ENCODE measurements around the gene MYBPC2.
"Not testable (repeated sequence)": the region's sequence is repeated elsewhere in the genome, so short reads cannot be mapped to it uniquely, and the experiment has no call there.

MYBPC2 gene

DNA sequence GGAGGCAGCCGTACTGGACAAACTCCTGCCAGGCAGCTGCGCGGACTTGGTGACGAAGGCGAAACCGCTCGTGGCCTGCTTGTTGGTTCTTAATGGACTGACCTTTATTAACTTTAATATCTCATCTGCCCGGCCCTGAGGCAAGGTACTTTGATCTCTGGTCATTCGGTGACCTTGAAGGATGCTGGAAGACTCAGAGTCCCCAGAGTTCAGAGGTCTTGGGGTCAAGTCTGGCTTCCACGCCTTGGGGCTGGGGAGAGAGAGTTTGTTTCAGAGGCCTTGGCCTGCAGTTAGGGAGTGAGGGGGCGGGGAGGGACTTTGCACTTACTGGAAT is 34.0 kb downstream of the MYBPC2 start:
- H3K27ac Mint-ChIP-seq = peak overlapping the region; percentile 32
- no peak for DNase-seq
- H3K27me3 Mint-ChIP-seq (ENCODE audit: low read depth, poor library complexity) = peaks cover 8% of the 10 kb centered on the region
- TF ChIP-seq, protein P1, sequence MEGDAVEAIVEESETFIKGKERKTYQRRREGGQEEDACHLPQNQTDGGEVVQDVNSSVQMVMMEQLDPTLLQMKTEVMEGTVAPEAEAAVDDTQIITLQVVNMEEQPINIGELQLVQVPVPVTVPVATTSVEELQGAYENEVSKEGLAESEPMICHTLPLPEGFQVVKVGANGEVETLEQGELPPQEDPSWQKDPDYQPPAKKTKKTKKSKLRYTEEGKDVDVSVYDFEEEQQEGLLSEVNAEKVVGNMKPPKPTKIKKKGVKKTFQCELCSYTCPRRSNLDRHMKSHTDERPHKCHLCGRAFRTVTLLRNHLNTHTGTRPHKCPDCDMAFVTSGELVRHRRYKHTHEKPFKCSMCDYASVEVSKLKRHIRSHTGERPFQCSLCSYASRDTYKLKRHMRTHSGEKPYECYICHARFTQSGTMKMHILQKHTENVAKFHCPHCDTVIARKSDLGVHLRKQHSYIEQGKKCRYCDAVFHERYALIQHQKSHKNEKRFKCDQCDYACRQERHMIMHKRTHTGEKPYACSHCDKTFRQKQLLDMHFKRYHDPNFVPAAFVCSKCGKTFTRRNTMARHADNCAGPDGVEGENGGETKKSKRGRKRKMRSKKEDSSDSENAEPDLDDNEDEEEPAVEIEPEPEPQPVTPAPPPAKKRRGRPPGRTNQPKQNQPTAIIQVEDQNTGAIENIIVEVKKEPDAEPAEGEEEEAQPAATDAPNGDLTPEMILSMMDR (IDR thresholded peaks at IDR 0.05) = no peak
- no peak overlapping the region for H3K4me3 Mint-ChIP-seq
- H3K9me3 Mint-ChIP-seq = no peaks in the 10 kb centered on the region
- no peaks in the 10 kb centered on the region for H3K36me3 Mint-ChIP-seq (ENCODE audit: low read depth)
- peaks cover 19% of the 10 kb centered on the region for H3K4me1 Mint-ChIP-seq

DNA sequence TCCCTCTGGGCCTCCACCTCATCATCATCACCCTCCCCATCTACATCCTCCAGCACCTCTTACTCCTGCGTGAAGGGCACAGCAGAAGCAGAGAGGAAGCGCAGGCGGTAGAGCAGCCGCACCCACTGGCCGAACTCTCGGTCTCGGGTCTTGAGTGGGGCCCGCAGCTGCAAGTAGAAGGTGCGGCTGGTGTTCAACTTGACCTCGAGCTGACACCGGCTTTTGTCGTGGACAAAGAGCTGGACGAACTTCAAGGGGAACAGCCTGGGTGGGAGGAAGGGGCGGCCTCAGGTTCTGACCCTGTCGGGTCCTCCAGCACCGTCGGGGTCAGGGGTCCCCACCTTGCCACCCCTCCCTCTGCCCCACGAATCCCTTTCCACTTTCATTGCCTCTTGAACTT is 34.9 kb downstream of the MYBPC2 start:
- Mint-ChIP-seq H3K27me3 (ENCODE audit: low read depth, poor library complexity) (peaks cover 8% of the 10 kb centered on the region), H3K9me3 (no peaks in the 10 kb centered on the region), H3K36me3 (ENCODE audit: low read depth) (no peaks in the 10 kb centered on the region)

DNA sequence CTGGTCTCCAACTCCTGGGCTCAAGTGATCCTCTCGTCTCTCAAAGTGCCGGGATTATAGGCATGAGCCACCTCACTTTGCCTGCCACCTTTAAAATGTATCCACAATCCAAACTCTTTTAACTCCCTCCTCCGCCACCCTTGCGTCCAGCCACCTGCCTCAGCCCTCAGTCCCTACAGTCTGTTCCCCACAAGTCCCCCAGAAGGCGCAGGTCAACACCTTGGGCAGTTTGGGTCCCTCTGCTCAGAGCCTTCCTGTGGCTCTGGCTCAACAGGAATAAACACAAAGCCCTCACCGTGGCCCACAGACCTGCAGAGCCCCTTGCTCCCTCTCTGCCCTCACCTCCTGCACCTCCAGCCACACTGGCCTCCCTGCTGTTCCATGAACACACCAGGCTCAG is 36.1 kb downstream of the MYBPC2 start:
- no peaks in the 10 kb centered on the region for H3K36me3 Mint-ChIP-seq (ENCODE audit: low read depth)
- no peaks in the 10 kb centered on the region for H3K9me3 Mint-ChIP-seq
- H3K4me1 Mint-ChIP-seq = peaks cover 19% of the 10 kb centered on the region
- no peak for DNase-seq
- no peak overlapping the region for H3K27ac Mint-ChIP-seq
- peaks cover 14% of the 10 kb centered on the region for H3K27me3 Mint-ChIP-seq (ENCODE audit: low read depth, poor library complexity)
- H3K4me3 Mint-ChIP-seq = no peak overlapping the region
- TF ChIP-seq, protein P1 (IDR thresholded peaks at IDR 0.05) = no peak

More for the DNA sequence above, 34.9 kb downstream of the MYBPC2 start:
- Mint-ChIP-seq H3K4me3 (no peak overlapping the region), H3K27ac (no peak overlapping the region), H3K4me1 (peaks cover 19% of the 10 kb centered on the region)
- TF ChIP-seq, protein P1 (IDR thresholded peaks at IDR 0.05) = no peak
- DNase-seq = no peak

DNA sequence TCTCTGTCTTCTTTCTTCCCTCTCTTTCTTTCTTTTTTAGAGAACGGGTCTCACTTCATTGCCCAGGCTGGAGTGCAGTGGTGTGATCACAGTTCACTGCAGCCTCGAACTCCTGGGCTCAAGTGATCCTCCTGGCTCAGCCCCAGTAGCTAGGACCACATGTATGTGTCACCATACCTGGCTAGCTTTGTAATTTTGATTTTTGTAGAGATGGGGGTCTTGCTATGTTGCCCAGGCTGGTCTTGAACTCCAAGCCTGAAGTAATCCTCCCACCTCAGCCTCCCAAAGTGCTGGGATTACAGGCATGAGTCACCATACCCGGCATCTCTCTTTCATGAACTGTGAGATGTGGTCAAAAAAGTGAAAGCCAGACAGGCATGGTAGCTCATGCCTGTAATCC is 40.6 kb downstream of the MYBPC2 start:
- Mint-ChIP-seq H3K9me3 (peaks cover 19% of the 10 kb centered on the region), H3K27me3 (ENCODE audit: low read depth, poor library complexity) (peaks cover 22% of the 10 kb centered on the region), H3K4me1 (peaks cover 24% of the 10 kb centered on the region), H3K36me3 (ENCODE audit: low read depth) (peaks cover 19% of the 10 kb centered on the region)
- not testable (repeated sequence) for H3K27ac Mint-ChIP-seq, H3K4me3 Mint-ChIP-seq, DNase-seq

DNA sequence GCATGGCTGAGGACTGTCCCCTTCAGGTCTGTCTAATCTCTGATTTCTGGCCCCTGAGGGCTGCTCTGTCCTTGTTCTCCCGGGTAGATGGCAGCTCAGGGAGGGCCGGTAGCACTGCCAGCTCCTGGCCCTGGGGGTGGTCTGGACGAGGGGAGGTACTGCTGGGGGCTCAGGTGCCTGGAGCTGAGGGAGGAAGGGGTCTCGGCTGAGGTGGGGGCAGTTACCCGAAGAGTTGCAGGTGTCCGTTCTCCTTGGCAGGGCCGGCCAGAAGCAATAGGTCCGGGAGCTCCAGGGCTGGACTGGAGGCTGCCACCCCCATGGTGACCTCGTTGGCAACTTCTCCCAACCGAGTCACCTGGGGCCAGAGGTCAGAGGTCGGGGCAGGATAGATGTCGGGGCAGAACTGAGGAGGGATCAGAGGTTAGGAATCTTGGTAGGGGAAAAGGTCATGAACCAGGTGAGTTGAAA is 42.4 kb downstream of the MYBPC2 start:
- peaks cover 19% of the 10 kb centered on the region for H3K9me3 Mint-ChIP-seq
- peaks cover 15% of the 10 kb centered on the region for H3K27me3 Mint-ChIP-seq (ENCODE audit: low read depth, poor library complexity)
- no peak for DNase-seq
- H3K36me3 Mint-ChIP-seq (ENCODE audit: low read depth) = peaks cover 27% of the 10 kb centered on the region
- peak overlapping the region; percentile 20 for H3K27ac Mint-ChIP-seq
- peak overlapping the region; percentile 63 for H3K4me3 Mint-ChIP-seq
- peaks cover 26% of the 10 kb centered on the region for H3K4me1 Mint-ChIP-seq
- TF ChIP-seq, protein P1 (IDR thresholded peaks at IDR 0.05) = no peak

DNA sequence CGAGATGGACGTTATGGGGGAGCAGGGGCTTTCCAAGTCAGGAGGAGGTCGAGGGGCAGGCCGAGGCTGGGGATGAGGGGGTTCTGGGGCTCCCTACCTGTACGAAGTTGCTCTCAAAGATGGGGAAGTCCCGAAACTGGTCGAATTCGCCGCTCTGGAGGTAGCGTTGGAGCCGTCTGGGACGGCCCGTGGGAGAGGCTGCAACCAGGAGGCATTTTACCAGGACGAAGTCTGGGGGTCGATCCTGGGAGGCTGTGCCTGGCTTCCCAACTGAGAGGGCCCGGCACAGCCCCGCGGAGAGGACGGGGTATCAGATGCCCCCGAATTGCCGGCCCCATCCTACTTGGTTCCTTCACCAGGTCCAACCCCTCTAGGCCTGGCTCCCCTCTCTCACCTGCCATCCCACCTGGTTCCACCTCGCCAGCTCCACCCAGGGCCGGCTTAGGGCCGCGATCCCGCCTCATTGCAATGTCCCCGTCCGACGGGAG is 43.1 kb downstream of the MYBPC2 start:
- H3K27ac Mint-ChIP-seq = peak overlapping the region; percentile 75
- H3K4me1 Mint-ChIP-seq = peaks cover 26% of the 10 kb centered on the region
- H3K36me3 Mint-ChIP-seq (ENCODE audit: low read depth) = peaks cover 27% of the 10 kb centered on the region
- H3K27me3 Mint-ChIP-seq (ENCODE audit: low read depth, poor library complexity) = peaks cover 15% of the 10 kb centered on the region
- H3K9me3 Mint-ChIP-seq = peaks cover 19% of the 10 kb centered on the region
- TF ChIP-seq, protein P1 (IDR thresholded peaks at IDR 0.05) = no peak
- no peak for DNase-seq
- peak overlapping the region; percentile 97 for H3K4me3 Mint-ChIP-seq
